A549 treated with Mapracorat at 1 μM for 4 hours (cell line): ENCODE results near the gene SMIM26. TPM values are rescaled to one million over a fixed set of nuclear protein-coding genes. Genes with fewer than 3 reads are reported as not detected.

Source experiments
- total RNA-seq: library from RNA; stranded (reverse); fragments of 200-300 nt; extraction: Qiagen RNA extraction; gene quantifications from 5 replicates; pipeline ENCODE4 v1.2.3, GENCODE V29; 2022

Gene SMIM26, protein sequence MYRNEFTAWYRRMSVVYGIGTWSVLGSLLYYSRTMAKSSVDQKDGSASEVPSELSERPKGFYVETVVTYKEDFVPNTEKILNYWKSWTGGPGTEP
- total RNA-seq, result 115 to 163 TPM (median 128 TPM) in 5 replicates

GRCh38 chr20:18566892-18567738 is at the start of gene SMIM26:
TSS of gene SMIM26 (plus strand) at chr20:18567432. CDS start at chr20:18567479, 47 bp downstream.

GRCh38 chr20:18587665-18588573 is 20.7 kb downstream of the SMIM26 start, which contains the start of gene DTD1:
TSS of gene DTD1 (plus strand) at chr20:18588054. CDS start at chr20:18588073, 19 bp downstream.

Other genes with a start within 250 kb of the SMIM26 start
- 2.4 to 3.1 TPM (median 2.9 TPM) in 5 replicates for gene DZANK1, start 100.4 kb upstream of the SMIM26 start, total RNA-seq
- 14.6 to 23.3 TPM (median 15.3 TPM) in 5 replicates for gene POLR3F, start 100.0 kb upstream of the SMIM26 start, total RNA-seq
- 12.5 to 16.1 TPM (median 13.7 TPM) in 5 replicates for gene RBBP9, start 70.2 kb upstream of the SMIM26 start, total RNA-seq
- gene SEC23B, start 59.5 kb upstream of the SMIM26 start, total RNA-seq, result 52.6 to 60.9 TPM (median 55.9 TPM) in 5 replicates
- gene DTD1, start 20.6 kb downstream of the SMIM26 start, total RNA-seq, result 79.5 to 86.5 TPM (median 80.3 TPM) in 5 replicates
- gene SCP2D1, start 246.4 kb downstream of the SMIM26 start, total RNA-seq, result not detected in 5 replicates